ENCODE data around the gene SDK1.
"Not testable (repeated sequence)": the region's sequence is repeated elsewhere in the genome, so short reads cannot be mapped to it uniquely, and the experiment has no call there.

SDK1 gene

GRCh38 chr7:4314316-4314715 is 1013.3 kb downstream of the SDK1 start:
- not testable (repeated sequence) for H3K9ac ChIP-seq (ENCODE audit: low read length); H3K27me3 ChIP-seq (ENCODE audit: control insufficient read depth in 1 of 2, insufficient read depth in 1 of 2, low read length in 2 of 2); H3K14ac ChIP-seq (ENCODE audit: low read length in 2 of 2); H2BK12ac ChIP-seq (ENCODE audit: low read length in 2 of 2); H2AK5ac ChIP-seq (ENCODE audit: low read length, severe bottlenecking); H3K79me1 ChIP-seq (replicated peaks; ENCODE audit: low read length, poor library complexity, severe bottlenecking); H2BK15ac ChIP-seq (ENCODE audit: low read depth, poor library complexity, severe bottlenecking); H3K27ac ChIP-seq (ENCODE audit: low read length, poor library complexity, severe bottlenecking); H3K4me1 ChIP-seq (ENCODE audit: control insufficient read depth, insufficient read depth, low read depth, low read length); DNase-seq; H3K18ac ChIP-seq (ENCODE audit: low read depth in 1 of 2, low read length in 2 of 2); H3K4me3 ChIP-seq (ENCODE audit: insufficient read depth in 1 of 2, low read depth in 1 of 2, low read length in 2 of 2); H2AFZ ChIP-seq (ENCODE audit: low read depth, low read length); H2BK5ac ChIP-seq (ENCODE audit: low read depth, low read length, poor library complexity, severe bottlenecking); H2BK120ac ChIP-seq (ENCODE audit: low read depth, low read length); H3K23ac ChIP-seq (ENCODE audit: low read length in 2 of 2); H3K4me2 ChIP-seq (ENCODE audit: low read length, poor library complexity, severe bottlenecking); H3K36me3 ChIP-seq (ENCODE audit: control insufficient read depth in 1 of 2, insufficient read depth in 2 of 2, low read depth in 1 of 2, low read length in 2 of 2); H4K8ac ChIP-seq (ENCODE audit: low read length); H4K91ac ChIP-seq (ENCODE audit: low read length); H3K4ac ChIP-seq (ENCODE audit: low read depth in 1 of 2, low read length in 2 of 2)
- 89% methylated on average over 16 of the region's 16 CpGs for WGBS
- peaks cover 14% of the 10 kb centered on the region for H3K9me3 ChIP-seq (ENCODE audit: control insufficient read depth, low read length)

Measured in mesenchymal stem cell (in vitro differentiated cells and primary cell).